OCI-M2 (cell line): ENCODE data around the gene KCNJ6.
"Not testable (repeated sequence)": the region's sequence is repeated elsewhere in the genome, so short reads cannot be mapped to it uniquely, and the experiment has no call there.

Experiments
- DNase-seq: peaks from one replicate; lab custom pipeline; 2025; ENCODE audit not compliant: unreplicated experiment; lab: John Stamatoyannopoulos, UW

The KCNJ6 gene

GRCh38 chr21:37656899-37657298 is 259.4 kb downstream of the KCNJ6 start:
- DNase-seq = no peak

- DNase-seq = no peak
Measured at GRCh38 chr21:37655611-37656300, 260.5 kb downstream of the KCNJ6 start.

GRCh38 chr21:37654596-37654995 is 261.7 kb downstream of the KCNJ6 start:
- DNase-seq = no peak

- no peak for DNase-seq
Measured at GRCh38 chr21:37653201-37653600, 263.1 kb downstream of the KCNJ6 start.

- DNase-seq = no peak
Measured at GRCh38 chr21:37647781-37648180, 268.5 kb downstream of the KCNJ6 start.

GRCh38 chr21:37646761-37647160 is 269.5 kb downstream of the KCNJ6 start:
- DNase-seq = not testable (repeated sequence)

- no peak for DNase-seq
Measured at GRCh38 chr21:37645848-37646247, 270.4 kb downstream of the KCNJ6 start.

- DNase-seq = no peak
Measured at GRCh38 chr21:37644636-37645035, 271.6 kb downstream of the KCNJ6 start.

GRCh38 chr21:37643862-37644261 is 272.4 kb downstream of the KCNJ6 start:
- DNase-seq = not testable (repeated sequence)

GRCh38 chr21:37642493-37642892 is 273.8 kb downstream of the KCNJ6 start:
- DNase-seq = no peak

- no peak for DNase-seq
Measured at GRCh38 chr21:37639756-37640155, 276.5 kb downstream of the KCNJ6 start.

- DNase-seq = no peak
Measured at GRCh38 chr21:37636152-37636860, 280.0 kb downstream of the KCNJ6 start.

GRCh38 chr21:37631319-37632117 is 284.7 kb downstream of the KCNJ6 start:
- DNase-seq = no peak

- DNase-seq = no peak
Measured at GRCh38 chr21:37630872-37631271, 285.4 kb downstream of the KCNJ6 start.

GRCh38 chr21:37628362-37628761 is 287.9 kb downstream of the KCNJ6 start:
- no peak for DNase-seq

GRCh38 chr21:37627561-37627960 is 288.7 kb downstream of the KCNJ6 start:
- no peak for DNase-seq

GRCh38 chr21:37627074-37627473 is 289.2 kb downstream of the KCNJ6 start:
- DNase-seq = no peak

- DNase-seq = no peak
Measured at GRCh38 chr21:37626320-37626719, 289.9 kb downstream of the KCNJ6 start.

- no peak for DNase-seq
Measured at GRCh38 chr21:37623689-37624088, 292.6 kb downstream of the KCNJ6 start.

GRCh38 chr21:37623183-37623582 is 293.1 kb downstream of the KCNJ6 start:
- no peak for DNase-seq

GRCh38 chr21:37622755-37623154 is 293.5 kb downstream of the KCNJ6 start:
- DNase-seq = no peak

GRCh38 chr21:37620401-37620800 is 295.9 kb downstream of the KCNJ6 start:
- DNase-seq = no peak
